ENCODE data around the gene AQP12A.
A peak's percentile ranks its signal among the peaks of the same experiment; 100 is the strongest.

The AQP12A gene

DNA sequence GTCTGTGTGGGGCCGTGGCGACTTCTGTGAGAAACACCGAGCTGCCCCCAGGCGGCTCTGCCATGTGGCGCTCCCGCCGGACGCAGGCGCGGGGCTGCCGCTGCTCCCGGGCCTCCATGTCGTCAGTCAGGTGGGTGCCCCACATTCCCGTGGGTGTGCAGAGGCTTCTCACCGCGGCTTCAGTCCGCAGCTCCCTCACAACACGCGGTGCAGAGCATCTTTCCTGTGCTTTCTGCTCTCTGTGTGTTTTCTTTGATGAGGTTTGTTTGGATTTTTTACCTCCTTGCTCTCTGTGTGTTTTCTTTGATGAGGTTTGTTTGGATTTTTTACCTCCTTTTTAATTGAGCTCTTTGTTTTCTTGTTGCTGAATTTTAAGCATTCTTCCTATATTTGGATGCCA, 13.0 kb downstream of the AQP12A start:
- no peak overlapping the region for H3K4me2 ChIP-seq (ENCODE audit: insufficient read depth, low read length)
- TF ChIP-seq, protein P1, sequence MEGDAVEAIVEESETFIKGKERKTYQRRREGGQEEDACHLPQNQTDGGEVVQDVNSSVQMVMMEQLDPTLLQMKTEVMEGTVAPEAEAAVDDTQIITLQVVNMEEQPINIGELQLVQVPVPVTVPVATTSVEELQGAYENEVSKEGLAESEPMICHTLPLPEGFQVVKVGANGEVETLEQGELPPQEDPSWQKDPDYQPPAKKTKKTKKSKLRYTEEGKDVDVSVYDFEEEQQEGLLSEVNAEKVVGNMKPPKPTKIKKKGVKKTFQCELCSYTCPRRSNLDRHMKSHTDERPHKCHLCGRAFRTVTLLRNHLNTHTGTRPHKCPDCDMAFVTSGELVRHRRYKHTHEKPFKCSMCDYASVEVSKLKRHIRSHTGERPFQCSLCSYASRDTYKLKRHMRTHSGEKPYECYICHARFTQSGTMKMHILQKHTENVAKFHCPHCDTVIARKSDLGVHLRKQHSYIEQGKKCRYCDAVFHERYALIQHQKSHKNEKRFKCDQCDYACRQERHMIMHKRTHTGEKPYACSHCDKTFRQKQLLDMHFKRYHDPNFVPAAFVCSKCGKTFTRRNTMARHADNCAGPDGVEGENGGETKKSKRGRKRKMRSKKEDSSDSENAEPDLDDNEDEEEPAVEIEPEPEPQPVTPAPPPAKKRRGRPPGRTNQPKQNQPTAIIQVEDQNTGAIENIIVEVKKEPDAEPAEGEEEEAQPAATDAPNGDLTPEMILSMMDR (IDR thresholded peaks at IDR 0.05; ENCODE audit: borderline replicate concordance, extremely low read depth, low read length, poor library complexity, severe bottlenecking), result no peak
- TF ChIP-seq EZH2 (IDR thresholded peaks at IDR 0.05; ENCODE audit: borderline replicate concordance, low read depth, low read length, severe bottlenecking), result peak; percentile 63
- H3K27ac ChIP-seq (ENCODE audit: low read length), result no peak overlapping the region
- H2AFZ ChIP-seq (ENCODE audit: low read depth, low read length), result no peak overlapping the region
- no peak overlapping the region for H3K4me3 ChIP-seq (ENCODE audit: low read depth in 1 of 2, low read length in 2 of 2)
- no peak overlapping the region for H3K9ac ChIP-seq (ENCODE audit: low read depth, low read length)
- peaks cover 36% of the 10 kb centered on the region for H3K27me3 ChIP-seq (ENCODE audit: insufficient read depth, low read length, poor library complexity)
- no peaks in the 10 kb centered on the region for H3K9me3 ChIP-seq (ENCODE audit: insufficient read depth, low read length, severe bottlenecking)
- H3K36me3 ChIP-seq (ENCODE audit: insufficient read depth, low read length), result no peaks in the 10 kb centered on the region
- no peaks in the 10 kb centered on the region for H3K79me2 ChIP-seq (ENCODE audit: insufficient read depth, low read length)
- DNase-seq (peak; percentile 48), ATAC-seq (ENCODE audit: insufficient read depth, low read depth) (peak; percentile 84)
- H4K20me1 ChIP-seq (ENCODE audit: insufficient read depth, low read length), result peaks cover 8% of the 10 kb centered on the region
- H3K4me1 ChIP-seq (ENCODE audit: insufficient read depth, low read length), result peaks cover 6% of the 10 kb centered on the region; the same call in 1 of the 2 replicates

DNA sequence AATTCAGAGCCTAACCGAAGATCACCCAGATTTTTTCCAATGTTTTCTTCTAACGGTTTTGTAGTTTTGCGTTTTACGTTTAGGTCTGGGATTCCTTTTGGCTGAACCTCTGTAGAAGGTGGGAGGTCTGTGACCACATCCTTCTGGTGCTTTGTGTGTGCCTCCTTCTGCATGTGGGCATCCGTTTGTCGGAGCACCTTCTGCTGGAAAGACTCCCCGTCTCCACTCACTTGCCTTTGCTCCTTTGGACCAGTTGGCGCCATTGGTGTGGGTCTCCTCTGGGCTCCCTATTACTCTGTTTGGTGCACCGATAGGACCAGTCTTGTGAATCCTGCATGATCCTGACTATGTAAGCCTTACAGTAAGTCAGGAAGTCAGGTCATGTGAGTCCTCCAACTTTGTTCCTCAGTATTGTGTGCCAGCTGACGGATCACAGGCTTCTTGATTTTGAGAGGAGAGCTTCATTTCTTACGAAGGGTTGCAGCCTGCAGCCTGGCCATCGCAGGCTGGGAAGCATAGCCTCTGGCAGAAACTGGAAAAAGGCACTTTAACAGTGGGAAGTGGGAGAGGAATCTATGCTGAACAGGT, 13.6 kb downstream of the AQP12A start:
- DNase-seq (peak; percentile 27), ATAC-seq (ENCODE audit: insufficient read depth, low read depth) (peak; percentile 75)
- H3K27me3 ChIP-seq (ENCODE audit: insufficient read depth, low read length, poor library complexity), result peaks cover 36% of the 10 kb centered on the region
- no peak overlapping the region for H2AFZ ChIP-seq (ENCODE audit: low read depth, low read length)
- H3K36me3 ChIP-seq (ENCODE audit: insufficient read depth, low read length), result no peaks in the 10 kb centered on the region
- H3K4me1 ChIP-seq (ENCODE audit: insufficient read depth, low read length), result peaks cover 6% of the 10 kb centered on the region; the same call in 1 of the 2 replicates
- no peak overlapping the region for H3K9ac ChIP-seq (ENCODE audit: low read depth, low read length)
- H3K4me3 ChIP-seq (ENCODE audit: low read depth in 1 of 2, low read length in 2 of 2), result no peak overlapping the region
- H3K27ac ChIP-seq (ENCODE audit: low read length), result no peak overlapping the region
- H3K9me3 ChIP-seq (ENCODE audit: insufficient read depth, low read length, severe bottlenecking), result no peaks in the 10 kb centered on the region
- TF ChIP-seq, protein P1 (IDR thresholded peaks at IDR 0.05; ENCODE audit: borderline replicate concordance, extremely low read depth, low read length, poor library complexity, severe bottlenecking), result no peak
- TF ChIP-seq EZH2 (IDR thresholded peaks at IDR 0.05; ENCODE audit: borderline replicate concordance, low read depth, low read length, severe bottlenecking), result no peak
- H4K20me1 ChIP-seq (ENCODE audit: insufficient read depth, low read length), result peaks cover 8% of the 10 kb centered on the region
- H3K79me2 ChIP-seq (ENCODE audit: insufficient read depth, low read length), result no peaks in the 10 kb centered on the region
- no peak overlapping the region for H3K4me2 ChIP-seq (ENCODE audit: insufficient read depth, low read length)

DNA sequence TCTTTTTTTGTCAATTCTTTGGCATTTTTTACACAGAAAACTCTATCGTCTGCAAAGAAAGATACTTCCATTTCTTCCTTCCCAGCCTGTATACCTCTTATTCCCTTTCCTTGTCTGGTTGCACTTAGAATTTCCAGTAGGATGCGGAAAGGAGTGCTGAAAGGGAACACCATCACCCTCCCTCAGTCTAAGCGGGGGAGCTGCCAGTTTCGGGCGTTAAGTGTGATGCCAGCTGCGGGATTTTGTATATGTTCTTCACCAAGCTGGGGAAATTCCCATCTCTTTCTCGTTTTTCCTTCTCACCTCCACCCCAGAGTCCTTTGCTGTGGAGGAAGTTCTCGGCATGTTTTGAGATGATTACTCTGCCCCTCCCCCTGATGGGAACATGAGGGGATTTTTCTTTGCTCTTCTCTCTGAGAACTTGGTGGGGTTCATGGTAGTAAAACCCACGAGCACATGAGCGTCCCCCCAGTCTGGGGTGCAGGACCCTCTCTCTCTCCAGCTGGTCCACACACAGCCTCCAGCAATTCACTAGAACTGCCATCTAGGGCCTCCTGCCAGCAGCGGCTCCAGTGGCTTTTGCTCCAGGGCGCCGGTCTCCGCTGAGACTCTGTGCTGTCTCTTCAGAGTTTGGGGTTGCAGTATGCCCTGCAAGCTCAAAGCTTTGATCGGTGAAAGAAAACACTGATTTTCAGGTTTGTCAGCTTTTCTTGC, 15.5 kb downstream of the AQP12A start:
- TF ChIP-seq, protein P1 (IDR thresholded peaks at IDR 0.05; ENCODE audit: borderline replicate concordance, extremely low read depth, low read length, poor library complexity, severe bottlenecking), result no peak
- no peak for TF ChIP-seq EZH2 (IDR thresholded peaks at IDR 0.05; ENCODE audit: borderline replicate concordance, low read depth, low read length, severe bottlenecking)

More for the DNA sequence above, 15.5 kb downstream of the AQP12A start:
- Histone ChIP-seq H3K27ac (ENCODE audit: low read length) (no peak overlapping the region), H3K36me3 (ENCODE audit: insufficient read depth, low read length) (no peaks in the 10 kb centered on the region), H3K79me2 (ENCODE audit: insufficient read depth, low read length) (no peaks in the 10 kb centered on the region), H3K27me3 (ENCODE audit: insufficient read depth, low read length, poor library complexity) (peaks cover 36% of the 10 kb centered on the region), H3K9ac (ENCODE audit: low read depth, low read length) (no peak overlapping the region), H3K4me2 (ENCODE audit: insufficient read depth, low read length) (no peak overlapping the region), H3K4me1 (ENCODE audit: insufficient read depth, low read length) (peaks cover 6% of the 10 kb centered on the region; the same call in 1 of the 2 replicates), H2AFZ (ENCODE audit: low read depth, low read length) (no peak overlapping the region), H3K9me3 (ENCODE audit: insufficient read depth, low read length, severe bottlenecking) (no peaks in the 10 kb centered on the region), H4K20me1 (ENCODE audit: insufficient read depth, low read length) (peaks cover 6% of the 10 kb centered on the region), H3K4me3 (ENCODE audit: low read depth in 1 of 2, low read length in 2 of 2) (no peak overlapping the region)
- DNase-seq (no peak), ATAC-seq (ENCODE audit: insufficient read depth, low read depth) (no peak)
